GM10847 (cell line): Measurements from ENCODE around the gene TXNRD3.

Source experiments
- POLR2A ChIP-seq: IDR thresholded peaks from 2 replicates; pipeline ENCODE4 v1.6.1; 2011; ENCODE audit not compliant: insufficient read length; ENCODE audit errors: extremely low read depth

The TXNRD3 gene

DNA sequence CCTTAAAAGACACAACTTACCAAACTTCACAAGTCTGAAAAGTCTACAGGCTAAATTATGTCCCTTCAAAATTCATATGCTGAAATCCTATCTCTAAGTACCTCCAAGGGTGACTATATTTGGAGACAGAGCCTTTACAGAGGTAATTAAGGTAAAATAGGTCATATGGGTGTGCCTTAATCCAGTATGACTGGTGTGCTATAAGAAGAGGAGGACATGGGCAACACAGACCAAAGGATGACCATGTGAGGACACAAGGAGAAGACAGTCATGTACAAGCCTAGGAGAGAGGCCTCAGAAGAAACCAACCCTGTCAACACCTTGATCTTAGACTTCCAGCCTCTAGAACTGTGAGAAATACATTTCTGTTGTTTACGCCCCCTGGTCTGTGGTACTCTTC, 32.2 kb downstream of the TXNRD3 start:
- no peak for TF ChIP-seq POLR2A

GRCh38 chr3:126621627-126622345, 33.1 kb downstream of the TXNRD3 start:
- no peak for TF ChIP-seq POLR2A

DNA sequence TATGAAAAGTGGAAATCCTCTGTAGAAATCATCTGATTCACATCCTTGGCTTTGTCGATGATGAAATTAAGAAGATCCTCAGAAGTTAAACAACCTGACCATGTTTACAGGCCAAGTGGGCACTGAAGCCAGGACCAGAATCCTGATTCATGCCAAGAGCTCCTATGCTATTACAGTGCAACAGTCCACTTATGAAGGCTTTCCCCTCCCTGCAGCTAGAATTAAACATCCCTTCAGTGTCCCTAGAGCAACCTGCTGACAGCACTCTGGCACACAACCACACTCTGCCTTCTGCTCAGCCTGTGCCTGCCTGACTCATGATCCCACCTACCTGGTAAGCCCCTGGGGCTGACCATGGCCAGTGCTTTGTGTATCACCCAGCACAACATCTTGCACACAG, 33.8 kb downstream of the TXNRD3 start:
- no peak for TF ChIP-seq POLR2A

DNA sequence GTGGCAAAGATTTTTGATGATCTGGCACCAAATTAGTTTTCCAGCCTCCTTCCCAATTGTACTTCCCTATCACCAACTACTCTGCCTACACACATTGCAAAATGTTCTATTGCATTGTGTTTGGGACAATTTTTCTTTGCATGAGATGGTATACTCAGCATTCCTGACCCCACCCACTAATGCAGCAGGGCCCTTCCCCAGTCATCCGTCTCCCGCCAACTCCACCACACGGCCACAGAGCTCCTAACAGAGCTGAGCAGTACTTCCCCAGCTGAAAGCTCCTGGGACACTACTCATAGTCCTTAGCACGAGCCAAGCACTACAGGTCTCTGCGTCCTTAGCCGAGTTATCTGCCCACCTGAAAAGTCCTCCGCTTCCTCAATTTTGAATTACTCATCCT, 34.2 kb downstream of the TXNRD3 start:
- TF ChIP-seq POLR2A, result no peak

DNA sequence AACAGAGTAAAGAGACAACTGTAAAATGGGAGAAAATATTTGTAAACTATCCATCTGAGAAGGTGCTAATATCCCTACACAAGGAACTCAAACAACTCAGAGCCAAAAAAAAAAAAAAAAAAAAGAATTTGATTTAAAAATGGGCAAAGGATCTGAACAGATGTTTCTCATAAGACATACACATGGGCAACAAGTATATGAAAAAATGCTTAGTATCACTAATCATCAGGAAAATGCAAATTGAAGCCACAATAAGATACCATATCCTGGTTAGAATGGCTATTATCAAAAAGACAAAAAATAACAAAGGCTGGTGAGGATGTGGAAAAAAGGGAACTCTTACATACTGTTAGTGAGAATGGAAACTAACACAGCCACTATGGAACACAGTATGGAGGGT, 36.2 kb downstream of the TXNRD3 start:
- no peak for TF ChIP-seq POLR2A

DNA sequence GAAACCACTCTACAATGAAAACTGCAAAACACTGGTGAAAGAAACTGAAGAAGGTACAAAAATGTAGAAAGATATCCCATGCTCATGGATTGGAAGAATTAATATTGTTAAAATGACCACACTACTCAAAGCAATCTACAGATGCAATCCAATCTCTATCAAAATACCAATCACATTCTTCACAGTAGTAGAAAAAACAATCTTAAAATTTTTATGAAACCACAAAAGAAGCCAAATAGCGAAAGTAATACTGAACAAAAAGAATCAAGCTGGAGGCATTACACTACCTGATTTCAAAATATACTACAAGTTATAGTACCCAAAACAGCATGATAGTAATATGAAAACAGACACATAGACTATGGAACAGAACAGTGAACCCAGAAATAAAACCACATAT, 36.9 kb downstream of the TXNRD3 start:
- TF ChIP-seq POLR2A, result no peak

DNA sequence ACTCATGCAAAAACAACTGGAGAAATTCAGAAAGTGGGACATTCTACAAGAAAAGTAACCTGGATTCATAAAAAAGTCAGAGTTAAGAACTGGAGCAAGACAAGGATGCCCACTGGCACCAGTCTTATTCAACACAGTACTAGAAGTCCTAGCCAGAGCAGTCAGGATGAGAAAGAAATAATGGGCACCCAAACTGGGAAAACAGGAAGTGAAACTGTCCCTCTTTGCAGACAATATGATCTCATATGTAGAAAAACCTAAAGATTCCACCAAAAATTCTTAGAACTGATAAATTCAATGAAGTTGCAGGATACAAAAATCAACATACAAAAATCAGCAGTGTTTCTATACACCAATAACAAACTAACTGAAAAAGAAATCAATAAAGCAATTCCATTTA, 37.4 kb downstream of the TXNRD3 start:
- TF ChIP-seq POLR2A, result no peak

DNA sequence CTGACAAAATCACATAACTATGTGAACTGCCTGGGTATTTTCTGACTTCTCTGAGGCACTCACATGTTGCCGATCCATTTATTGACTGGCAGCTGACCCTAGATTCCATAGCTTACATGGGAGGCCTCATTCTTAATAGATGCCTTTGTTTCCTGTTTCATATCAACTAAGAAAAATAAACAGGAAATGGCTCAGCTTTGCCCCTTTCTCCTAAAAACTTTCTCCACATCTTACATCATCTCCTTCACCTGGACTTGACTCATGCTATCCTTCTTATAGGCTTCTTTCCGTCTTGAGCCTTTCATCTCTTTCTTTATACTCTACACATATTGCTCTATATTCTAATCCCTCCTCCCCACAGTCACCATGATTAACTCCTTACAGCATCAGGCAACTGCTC, 38.0 kb downstream of the TXNRD3 start:
- no peak for TF ChIP-seq POLR2A

DNA sequence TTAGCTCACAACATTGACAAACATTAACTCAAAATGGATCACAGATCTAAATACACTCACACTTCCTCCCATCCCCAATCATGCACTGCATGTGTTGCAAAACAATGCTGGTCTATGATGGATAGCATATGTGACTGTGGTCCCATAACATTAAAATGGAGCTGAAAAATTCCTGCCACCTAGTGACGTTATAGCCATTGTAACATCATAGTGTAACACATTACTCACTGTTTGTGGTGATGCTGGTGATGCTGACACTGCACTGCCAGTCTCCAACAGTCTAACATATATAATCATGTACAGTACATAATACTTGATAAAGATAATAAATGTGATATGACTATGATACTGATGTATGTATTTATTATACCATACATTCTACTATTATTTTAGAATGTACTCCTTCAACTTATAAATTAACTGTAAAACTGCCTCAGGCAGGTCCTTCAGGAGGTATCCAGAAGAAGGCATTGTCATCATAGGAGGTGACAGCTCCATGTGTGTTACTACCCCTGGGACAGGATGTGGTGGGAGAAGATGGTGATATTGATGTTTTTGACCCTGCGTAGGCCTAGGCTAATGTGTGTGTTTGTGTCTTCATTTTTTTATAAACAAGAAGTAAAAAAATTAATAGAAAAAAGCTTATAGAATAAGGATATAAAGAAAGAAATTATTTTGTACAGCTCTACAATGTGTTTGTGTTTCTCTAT, 41.3 kb downstream of the TXNRD3 start:
- TF ChIP-seq POLR2A, result no peak

DNA sequence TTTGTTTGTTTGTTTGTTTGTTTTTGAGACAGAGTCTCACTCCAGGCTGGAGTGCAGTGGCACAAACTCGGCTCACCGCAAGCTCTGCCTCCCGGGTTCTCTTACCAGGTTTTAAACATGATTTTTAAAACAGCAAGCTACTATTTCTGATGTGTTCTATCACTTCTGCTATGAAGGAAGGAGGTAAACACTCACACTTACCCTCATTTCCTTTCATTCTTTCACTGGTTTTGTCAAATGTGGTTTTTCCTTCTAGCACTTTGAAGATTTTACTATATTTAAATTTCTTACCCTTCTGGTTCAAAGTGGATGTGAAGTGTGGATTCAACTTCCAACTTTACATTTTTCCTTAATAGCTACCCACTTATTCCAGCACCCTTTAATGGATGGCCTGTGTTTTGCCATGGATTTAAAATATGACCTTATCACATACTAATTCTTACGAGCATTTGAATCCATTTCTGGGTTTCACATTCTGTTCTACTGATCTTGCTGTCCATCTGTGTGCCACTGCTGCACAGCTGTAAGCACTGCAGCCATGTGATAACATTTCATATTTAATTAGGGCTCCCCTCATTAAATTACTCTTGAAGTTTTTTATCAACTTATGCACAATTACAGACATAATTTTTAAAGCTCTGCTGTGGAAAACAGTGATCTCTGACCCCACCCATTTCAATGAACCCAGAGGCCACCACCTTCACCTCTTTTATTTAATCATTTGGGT, 42.3 kb downstream of the TXNRD3 start:
- TF ChIP-seq POLR2A, result no peak

DNA sequence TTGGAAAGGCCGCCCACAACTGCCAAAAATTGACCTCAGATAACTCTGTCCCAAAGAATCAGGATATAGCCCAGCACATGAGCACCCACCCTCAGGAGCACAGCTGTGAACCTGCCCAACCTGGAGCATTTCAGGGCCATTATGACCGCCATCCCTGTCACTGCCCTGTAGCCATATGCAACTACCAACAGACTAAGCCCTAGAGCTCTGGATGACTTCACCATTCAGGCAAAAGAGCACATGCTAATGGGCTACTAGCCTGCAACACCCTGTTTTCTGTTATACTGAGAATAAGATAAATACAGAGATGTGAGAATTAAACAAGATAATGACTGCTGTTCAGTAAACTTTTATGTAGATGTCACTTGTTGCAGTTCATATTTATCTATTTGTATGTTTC, 45.0 kb downstream of the TXNRD3 start:
- TF ChIP-seq POLR2A, result no peak

DNA sequence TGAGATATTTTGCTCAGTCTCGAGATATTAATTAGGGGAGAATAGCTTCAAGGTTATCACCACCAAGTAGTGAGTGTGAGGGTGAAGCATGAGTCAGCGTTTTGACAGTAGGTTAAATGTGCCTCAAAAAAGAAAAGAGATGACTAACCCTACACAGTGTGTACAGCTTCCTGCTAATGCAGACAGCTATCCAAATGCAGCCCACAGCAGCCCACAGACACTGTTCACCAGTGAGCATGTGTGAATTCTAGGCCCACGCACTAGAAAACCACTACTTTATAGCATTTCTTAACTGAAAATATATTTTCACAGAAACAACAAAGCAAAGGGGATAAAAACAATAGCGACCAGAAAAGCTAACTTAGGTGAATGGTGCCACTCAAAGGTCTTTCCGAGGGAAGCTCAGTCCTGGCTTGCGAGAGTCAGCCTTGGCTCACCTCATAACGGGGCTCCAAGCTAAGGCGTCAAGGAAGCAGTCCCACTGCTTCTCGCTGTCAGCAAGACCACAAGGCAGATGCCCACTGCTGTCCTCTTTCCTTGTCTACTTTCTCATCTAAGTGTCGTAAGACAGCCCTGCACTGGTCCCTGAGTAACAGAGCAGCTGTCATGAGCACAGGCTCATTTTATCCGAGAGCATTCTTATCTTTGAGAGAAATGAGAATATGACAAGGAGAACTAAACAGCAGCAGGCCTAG, 47.6 kb downstream of the TXNRD3 start:
- no peak for TF ChIP-seq POLR2A

DNA sequence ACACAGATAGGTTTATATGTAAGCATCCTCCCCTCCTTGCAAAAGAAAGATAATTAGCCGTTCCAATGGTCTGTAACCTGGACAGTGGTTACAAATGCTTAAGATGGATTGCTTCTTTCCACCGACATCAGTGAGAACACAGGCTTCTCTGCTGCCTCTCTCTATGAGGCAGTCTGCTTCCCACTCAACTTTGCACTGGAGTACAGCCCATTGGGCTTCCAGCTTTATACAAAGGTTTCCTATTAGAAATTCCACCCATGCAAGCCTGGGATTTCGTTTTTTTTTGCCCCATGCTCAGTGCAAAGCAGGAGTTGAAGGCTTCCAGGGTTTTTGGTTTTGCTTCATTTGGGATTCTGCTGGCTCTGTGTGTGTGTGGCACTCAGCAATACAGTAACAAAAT, 48.9 kb downstream of the TXNRD3 start:
- no peak for TF ChIP-seq POLR2A

- no peak for TF ChIP-seq POLR2A
Observed at GRCh38 chr3:126604691-126605090, 50.2 kb downstream of the TXNRD3 start.

DNA sequence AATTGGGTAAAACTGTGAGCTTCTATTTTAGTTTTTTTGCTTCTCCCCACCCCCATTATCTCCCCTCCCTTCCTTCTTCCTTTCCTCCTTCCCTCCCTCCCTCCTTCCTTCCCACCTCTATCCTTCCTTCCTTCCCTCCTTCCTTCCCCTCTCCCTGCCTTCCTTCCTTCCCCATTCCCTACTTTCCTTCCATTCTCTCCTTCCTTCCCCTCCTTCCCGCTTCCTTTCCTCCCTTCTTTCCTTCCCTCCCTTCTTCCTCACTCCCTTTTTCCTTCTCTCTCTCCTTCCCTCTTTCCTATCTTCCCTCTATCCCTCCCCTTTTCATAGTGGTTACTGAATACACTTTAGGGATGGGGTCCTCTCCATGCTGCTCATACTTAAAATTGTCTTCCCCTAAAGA, 55.8 kb downstream of the TXNRD3 start:
- TF ChIP-seq POLR2A, result no peak

DNA sequence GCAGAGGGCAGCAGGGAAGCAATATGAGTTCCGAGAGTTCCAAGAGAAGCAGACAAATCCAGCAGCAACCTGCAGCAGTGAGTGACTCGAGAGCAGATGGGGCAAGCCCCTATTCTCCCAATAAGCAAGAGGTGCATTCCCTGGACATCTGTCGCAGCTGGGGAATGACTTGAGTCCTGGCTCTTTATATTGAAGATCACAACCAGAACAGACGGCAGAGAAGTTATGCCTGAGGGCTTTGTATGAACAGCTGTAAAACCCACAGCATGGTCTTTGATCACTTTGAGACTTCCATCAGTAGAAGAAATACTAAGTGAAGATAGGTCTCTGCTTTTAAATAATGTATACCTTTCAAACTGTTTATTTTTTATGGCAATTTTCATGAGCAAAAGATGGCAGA, 72.6 kb downstream of the TXNRD3 start:
- no peak for TF ChIP-seq POLR2A
